Tibial artery (tissue), 4 donors: ENCODE measurements around the gene SCYL3.

Source experiments
- DNase-seq, 2 donors: peaks; one replicate each; pipeline ENCODE4 v3.0.0-alpha.2; 2019
- H3K27ac ChIP-seq, 2 donors: fragments of 200-600 bp; sonication (generic) in 1 of 2; 1 replicate in 1 of 2; 2 replicates in 1 of 2; pipeline ENCODE4 v1.5.1; 2018 to 2019; ENCODE audit warnings: mild to moderate bottlenecking in 1 of 2
- H3K27me3 ChIP-seq, 2 donors: fragments of 200-600 bp; sonication (generic) in 1 of 2; one replicate each; pipeline versions ENCODE4 v1.5.1 to v1.6.0; 2016 to 2019
- H3K36me3 ChIP-seq, 3 donors: fragments of 200-600 bp; sonication (generic) in 2 of 3; one replicate each; pipeline ENCODE4 v1.5.1; 2016 to 2019; ENCODE audit warnings: mild to moderate bottlenecking in 2 of 3
- H3K4me1 ChIP-seq, 4 donors: fragments of 200-600 bp; sonication (generic) in 2 of 4; 1 replicate in 3 of 4; 2 replicates in 1 of 4; pipeline ENCODE4 v1.5.1; 2016 to 2019
- H3K4me3 ChIP-seq, 2 donors: fragments of 200-600 bp; sonication (generic) in 1 of 2; 1 replicate in 1 of 2; 2 replicates in 1 of 2; pipeline ENCODE4 v1.5.1; 2018 to 2019; ENCODE audit warnings: mild to moderate bottlenecking in 2 of 2
- H3K9me3 ChIP-seq, 3 donors: fragments of 200-600 bp; sonication (generic) in 1 of 3; one replicate each; pipeline ENCODE4 v1.5.1; 2016 to 2019
- intact Hi-C: fragments of 100-400 bp; cut with DNase I; formaldehyde crosslinking; loops from one replicate; pipeline ENCODE4 v1.15.0; 2023; ENCODE audit warnings: low total_unique reads
- TF ChIP-seq, protein P1 (sequence below), 2 experiments: fragments of 200-600 bp in 1 of 2; fragments of 450-650 bp in 1 of 2; IDR thresholded peaks; one replicate each; pipeline ENCODE4 v1.5.1; 2017 to 2019; ENCODE audit warnings: antibody characterized with exemption in 2 of 2, mild to moderate bottlenecking in 1 of 2, moderate library complexity in 1 of 2

SCYL3 gene

DNA sequence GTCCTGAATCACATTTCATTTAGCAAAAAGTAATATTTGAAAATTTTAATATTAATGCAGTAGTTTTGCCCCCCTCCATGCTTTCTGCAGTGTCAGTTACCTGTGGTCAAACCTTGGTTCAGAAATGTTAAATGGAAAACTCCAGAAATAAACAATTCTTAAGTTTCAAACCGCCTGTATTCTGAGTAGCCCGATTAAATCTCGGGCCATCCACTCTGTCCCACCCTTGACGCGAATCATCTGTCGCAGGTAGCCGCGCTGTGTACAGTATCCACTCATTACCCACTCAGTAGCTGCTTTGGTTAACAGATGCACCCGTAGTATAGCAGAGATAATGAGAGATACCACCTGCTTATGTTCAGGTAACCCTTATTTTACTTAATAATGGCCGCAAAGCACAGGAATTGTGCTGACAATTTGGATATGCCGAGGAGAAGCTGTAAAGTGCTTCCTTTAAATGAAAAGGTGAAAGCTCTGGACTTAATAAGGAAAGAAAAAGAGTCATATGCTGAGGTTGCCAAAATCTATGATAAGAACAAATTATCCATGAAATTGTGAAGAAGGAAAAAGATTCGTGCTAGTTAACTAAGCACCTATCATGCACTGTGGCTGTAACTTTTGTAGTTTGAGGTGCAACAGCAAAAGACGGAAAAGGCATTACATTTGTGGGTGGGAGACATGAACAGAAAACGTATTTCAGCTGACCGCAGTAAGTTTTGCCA, 889 bp upstream of the SCYL3 start:
- DNase-seq, result no peak

DNA sequence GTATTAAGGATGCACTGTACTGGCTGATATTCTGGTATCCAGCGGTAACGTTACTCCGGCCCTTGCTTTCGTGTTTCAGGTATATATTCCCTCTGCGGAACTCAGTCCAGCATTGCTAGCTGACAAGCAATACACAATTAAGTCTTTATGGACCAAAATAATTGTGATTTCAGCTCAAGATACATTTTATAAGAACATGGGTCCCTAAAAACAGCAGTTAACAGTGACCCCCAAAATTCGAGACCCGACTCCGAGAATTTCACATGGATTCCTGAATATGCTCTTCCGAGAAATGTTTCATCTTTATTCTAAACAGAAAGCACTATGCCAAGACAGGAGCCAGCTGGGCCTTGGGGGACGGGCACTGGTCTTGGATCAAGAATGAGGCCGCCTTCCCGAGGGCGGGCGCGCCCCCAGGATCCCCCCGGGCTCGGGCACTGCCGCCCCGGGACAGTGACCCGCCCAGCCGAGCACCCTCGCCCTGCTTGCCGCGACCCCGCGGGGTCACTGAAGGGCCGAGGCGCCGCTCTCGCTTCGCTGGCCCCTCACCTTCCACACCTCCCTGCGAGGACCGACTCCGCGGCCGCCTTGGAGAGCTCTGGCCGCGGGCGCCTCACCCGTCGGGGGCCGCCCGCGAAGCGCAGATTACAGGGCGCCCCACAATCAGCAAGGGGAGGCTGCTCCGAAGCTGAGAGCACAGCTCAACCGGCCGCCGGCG, 610 bp downstream of the SCYL3 start:
- Histone ChIP-seq H3K4me1 (peaks cover 0 to 27% (median 17%) of the 10 kb centered on the region in 4 donors), H3K27ac (peak overlapping the region; percentile 91 to 97), H3K27me3 (no peaks in the 10 kb centered on the region), H3K9me3 (no peaks in the 10 kb centered on the region), H3K4me3 (peak overlapping the region; percentile 86 to 91), H3K36me3 (peaks cover 3 to 8% (median 6%) of the 10 kb centered on the region in 3 donors)
- peak; percentile 32 to 73 for DNase-seq
- TF ChIP-seq, protein P1, sequence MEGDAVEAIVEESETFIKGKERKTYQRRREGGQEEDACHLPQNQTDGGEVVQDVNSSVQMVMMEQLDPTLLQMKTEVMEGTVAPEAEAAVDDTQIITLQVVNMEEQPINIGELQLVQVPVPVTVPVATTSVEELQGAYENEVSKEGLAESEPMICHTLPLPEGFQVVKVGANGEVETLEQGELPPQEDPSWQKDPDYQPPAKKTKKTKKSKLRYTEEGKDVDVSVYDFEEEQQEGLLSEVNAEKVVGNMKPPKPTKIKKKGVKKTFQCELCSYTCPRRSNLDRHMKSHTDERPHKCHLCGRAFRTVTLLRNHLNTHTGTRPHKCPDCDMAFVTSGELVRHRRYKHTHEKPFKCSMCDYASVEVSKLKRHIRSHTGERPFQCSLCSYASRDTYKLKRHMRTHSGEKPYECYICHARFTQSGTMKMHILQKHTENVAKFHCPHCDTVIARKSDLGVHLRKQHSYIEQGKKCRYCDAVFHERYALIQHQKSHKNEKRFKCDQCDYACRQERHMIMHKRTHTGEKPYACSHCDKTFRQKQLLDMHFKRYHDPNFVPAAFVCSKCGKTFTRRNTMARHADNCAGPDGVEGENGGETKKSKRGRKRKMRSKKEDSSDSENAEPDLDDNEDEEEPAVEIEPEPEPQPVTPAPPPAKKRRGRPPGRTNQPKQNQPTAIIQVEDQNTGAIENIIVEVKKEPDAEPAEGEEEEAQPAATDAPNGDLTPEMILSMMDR (IDR thresholded peaks at IDR 0.05), result no peak
- intact Hi-C loops, result loop anchor here (5.0 kb wide), 1 partner anchor 406 kb away; the partner anchor contains the start of gene SLC19A2

More for the DNA sequence above, 889 bp upstream of the SCYL3 start:
- Histone ChIP-seq H3K4me1 (peaks cover 0 to 27% (median 17%) of the 10 kb centered on the region in 4 donors), H3K4me3 (peak overlapping the region; percentile 86 to 91), H3K9me3 (no peaks in the 10 kb centered on the region), H3K27me3 (no peaks in the 10 kb centered on the region), H3K27ac (peak overlapping the region; percentile 91 to 97), H3K36me3 (no peaks in the 10 kb centered on the region)
- TF ChIP-seq, protein P1 (IDR thresholded peaks at IDR 0.05), result no peak
- intact Hi-C loops, result loop anchor here (5.0 kb wide), 1 partner anchor 407 kb away; the partner anchor contains the start of gene SLC19A2

DNA sequence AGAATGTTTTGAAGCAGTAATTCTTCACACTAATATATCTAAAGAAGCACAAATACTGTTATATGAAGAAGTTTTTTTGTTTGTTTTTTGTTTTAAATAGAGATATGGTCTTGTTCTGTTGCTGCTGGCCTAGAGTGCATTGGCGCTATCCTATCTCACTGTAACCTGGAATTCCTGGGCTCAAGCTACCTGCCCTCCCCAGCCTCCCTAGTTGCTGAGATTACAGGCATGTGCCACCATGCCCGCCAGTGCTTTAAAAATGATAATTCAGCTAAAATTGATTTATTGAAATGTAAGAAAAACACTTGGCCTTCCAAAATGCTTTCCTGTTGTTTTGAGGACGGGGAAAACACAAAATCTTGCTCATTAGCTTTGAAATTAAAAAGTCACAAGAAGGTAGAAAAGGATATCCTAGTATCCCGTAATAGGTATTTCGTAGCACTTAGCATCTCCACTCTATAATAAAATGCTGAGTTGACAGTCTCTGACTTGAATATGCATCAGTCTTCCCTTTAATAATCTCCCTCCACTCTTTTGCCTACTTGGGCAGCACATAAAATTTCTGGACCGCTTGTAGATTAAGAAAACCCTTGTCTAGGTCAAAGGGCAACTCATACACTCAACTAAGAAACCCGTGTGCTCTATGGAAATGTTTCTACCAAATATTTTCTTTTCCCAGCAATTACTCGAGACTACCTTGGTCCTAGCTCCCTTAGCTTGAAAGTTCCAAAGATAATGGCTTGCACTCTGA, 1.3 kb downstream of the SCYL3 start:
- H3K4me1 ChIP-seq, result peaks cover 0 to 27% (median 17%) of the 10 kb centered on the region in 4 donors
- peaks cover 5 to 12% (median 11%) of the 10 kb centered on the region in 3 donors for H3K36me3 ChIP-seq
- H3K9me3 ChIP-seq, result no peaks in the 10 kb centered on the region
- peak overlapping the region; percentile 91 to 97 for H3K27ac ChIP-seq
- H3K4me3 ChIP-seq, result peak overlapping the region; percentile 86 to 91
- no peak for DNase-seq
- H3K27me3 ChIP-seq, result no peaks in the 10 kb centered on the region
- TF ChIP-seq, protein P1 (IDR thresholded peaks at IDR 0.05), result no peak
- intact Hi-C loops, result loop anchor here (5.0 kb wide), 1 partner anchor 405 kb away; the partner anchor contains the start of gene SLC19A2

DNA sequence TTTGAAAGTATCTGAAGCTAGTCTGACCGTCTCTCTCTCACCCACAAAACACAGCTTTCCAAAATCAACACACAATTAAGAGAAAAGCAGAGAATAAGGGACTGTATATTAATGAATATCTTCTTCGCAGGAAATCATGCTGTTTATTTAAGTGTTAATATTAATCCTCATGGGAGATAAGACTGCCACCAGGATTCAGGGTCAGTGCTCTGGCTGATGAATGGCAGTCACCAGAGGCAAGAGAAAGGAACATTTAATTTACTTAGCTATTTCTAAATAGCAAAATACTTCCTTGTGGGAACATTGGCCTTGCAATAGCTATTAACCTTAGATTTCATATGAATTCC, 2.2 kb downstream of the SCYL3 start:
- Histone ChIP-seq H3K4me3 (no peak overlapping the region), H3K9me3 (no peaks in the 10 kb centered on the region), H3K27ac (no peak overlapping the region), H3K4me1 (peaks cover 0 to 27% (median 17%) of the 10 kb centered on the region in 4 donors), H3K27me3 (no peaks in the 10 kb centered on the region), H3K36me3 (peaks cover 5 to 18% (median 17%) of the 10 kb centered on the region in 3 donors)
- TF ChIP-seq, protein P1 (IDR thresholded peaks at IDR 0.05), result no peak
- intact Hi-C loops, result loop anchor here (5.0 kb wide), 1 partner anchor 404 kb away; the partner anchor contains the start of gene SLC19A2
- no peak for DNase-seq
